BE2C (cell line): ENCODE results near the gene DNAJB1.

Experiments
- DNase-seq: peaks from one replicate; pipeline ENCODE4 v3.0.0-alpha.2; 2020
- H3K27me3 ChIP-seq: fragments of 250-450 bp; sonication (Bioruptor Pico); 2 replicates; pipeline ENCODE4 v1.5.1; 2020; ENCODE audit warnings: mild to moderate bottlenecking
- H3K36me3 ChIP-seq: fragments of 250-450 bp; sonication (Bioruptor Pico); 2 replicates; pipeline ENCODE4 v1.5.1; 2020; ENCODE audit warnings: mild to moderate bottlenecking
- H3K4me1 ChIP-seq: fragments of 250-450 bp; sonication (Bioruptor Pico); 2 replicates; pipeline ENCODE4 v1.5.1; 2020
- H3K4me3 ChIP-seq: 2 replicates; pipeline ENCODE4 v1.5.1; 2011; ENCODE audit warnings: low read depth, low read length
- H3K9me3 ChIP-seq: fragments of 250-450 bp; sonication (Bioruptor Pico); 2 replicates; pipeline ENCODE4 v1.5.1; 2020
- TF ChIP-seq, protein P1 (sequence below): IDR thresholded peaks from 2 replicates; pipeline ENCODE4 v1.5.1; 2012; ENCODE audit warnings: mild to moderate bottlenecking, low read depth, low read length

The DNAJB1 gene

GRCh38 chr19:14467391-14467790 is 50.8 kb downstream of the DNAJB1 start:
- 0 out of 2 replicates have a peak, but pooled peaks cover 1% of the 10 kb centered on the region for H3K27me3 ChIP-seq
- TF ChIP-seq, protein P1, sequence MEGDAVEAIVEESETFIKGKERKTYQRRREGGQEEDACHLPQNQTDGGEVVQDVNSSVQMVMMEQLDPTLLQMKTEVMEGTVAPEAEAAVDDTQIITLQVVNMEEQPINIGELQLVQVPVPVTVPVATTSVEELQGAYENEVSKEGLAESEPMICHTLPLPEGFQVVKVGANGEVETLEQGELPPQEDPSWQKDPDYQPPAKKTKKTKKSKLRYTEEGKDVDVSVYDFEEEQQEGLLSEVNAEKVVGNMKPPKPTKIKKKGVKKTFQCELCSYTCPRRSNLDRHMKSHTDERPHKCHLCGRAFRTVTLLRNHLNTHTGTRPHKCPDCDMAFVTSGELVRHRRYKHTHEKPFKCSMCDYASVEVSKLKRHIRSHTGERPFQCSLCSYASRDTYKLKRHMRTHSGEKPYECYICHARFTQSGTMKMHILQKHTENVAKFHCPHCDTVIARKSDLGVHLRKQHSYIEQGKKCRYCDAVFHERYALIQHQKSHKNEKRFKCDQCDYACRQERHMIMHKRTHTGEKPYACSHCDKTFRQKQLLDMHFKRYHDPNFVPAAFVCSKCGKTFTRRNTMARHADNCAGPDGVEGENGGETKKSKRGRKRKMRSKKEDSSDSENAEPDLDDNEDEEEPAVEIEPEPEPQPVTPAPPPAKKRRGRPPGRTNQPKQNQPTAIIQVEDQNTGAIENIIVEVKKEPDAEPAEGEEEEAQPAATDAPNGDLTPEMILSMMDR, result no peak
- peaks cover 32% of the 10 kb centered on the region for H3K36me3 ChIP-seq
- DNase-seq, result no peak
- H3K4me1 ChIP-seq, result peaks cover 5% of the 10 kb centered on the region
- H3K9me3 ChIP-seq, result no peaks in the 10 kb centered on the region
- H3K4me3 ChIP-seq, result no peak overlapping the region
